Thyroid gland (tissue), 4 donors: ENCODE measurements around the gene KRTAP3-2.

Experiments
- POLR2A ChIP-seq, 2 donors: fragments of 450-650 bp; IDR thresholded peaks; one replicate each; pipeline ENCODE4 v1.6.1; 2017; ENCODE audit warnings: antibody characterized with exemption in 2 of 2, mild to moderate bottlenecking in 2 of 2, moderate library complexity in 1 of 2
- TF ChIP-seq, protein P1 (sequence below), 6 experiments: fragments of 200-600 bp in 3 of 6; fragments of 450-650 bp in 3 of 6; sonication (generic) in 3 of 6; IDR thresholded peaks; one replicate each; pipeline ENCODE4 v1.5.1; 2016 to 2019; ENCODE audit warnings: antibody characterized with exemption in 6 of 6, mild to moderate bottlenecking in 2 of 6, inconsistent platforms in 1 of 6, moderate library complexity in 1 of 6

DNA sequence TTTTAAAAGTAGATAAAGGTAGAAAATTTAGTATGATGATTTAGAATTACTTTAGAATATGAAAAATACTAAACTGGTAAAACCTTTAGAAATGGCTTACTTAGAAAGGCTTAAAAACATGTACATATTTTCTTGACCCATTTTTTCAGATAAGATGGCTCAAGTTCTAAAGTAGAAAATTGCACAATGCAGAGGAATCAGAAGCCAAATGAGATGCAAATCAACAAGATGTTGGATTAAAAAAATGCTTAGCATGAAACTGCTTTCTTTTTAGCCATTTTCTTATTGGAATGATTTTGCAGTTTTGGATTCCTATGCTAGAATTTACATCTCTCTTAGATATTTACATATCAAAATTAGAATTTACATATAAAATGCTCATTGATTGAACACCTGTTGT is 10.7 kb upstream of the KRTAP3-2 start:
- TF ChIP-seq, protein P1, sequence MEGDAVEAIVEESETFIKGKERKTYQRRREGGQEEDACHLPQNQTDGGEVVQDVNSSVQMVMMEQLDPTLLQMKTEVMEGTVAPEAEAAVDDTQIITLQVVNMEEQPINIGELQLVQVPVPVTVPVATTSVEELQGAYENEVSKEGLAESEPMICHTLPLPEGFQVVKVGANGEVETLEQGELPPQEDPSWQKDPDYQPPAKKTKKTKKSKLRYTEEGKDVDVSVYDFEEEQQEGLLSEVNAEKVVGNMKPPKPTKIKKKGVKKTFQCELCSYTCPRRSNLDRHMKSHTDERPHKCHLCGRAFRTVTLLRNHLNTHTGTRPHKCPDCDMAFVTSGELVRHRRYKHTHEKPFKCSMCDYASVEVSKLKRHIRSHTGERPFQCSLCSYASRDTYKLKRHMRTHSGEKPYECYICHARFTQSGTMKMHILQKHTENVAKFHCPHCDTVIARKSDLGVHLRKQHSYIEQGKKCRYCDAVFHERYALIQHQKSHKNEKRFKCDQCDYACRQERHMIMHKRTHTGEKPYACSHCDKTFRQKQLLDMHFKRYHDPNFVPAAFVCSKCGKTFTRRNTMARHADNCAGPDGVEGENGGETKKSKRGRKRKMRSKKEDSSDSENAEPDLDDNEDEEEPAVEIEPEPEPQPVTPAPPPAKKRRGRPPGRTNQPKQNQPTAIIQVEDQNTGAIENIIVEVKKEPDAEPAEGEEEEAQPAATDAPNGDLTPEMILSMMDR (IDR thresholded peaks at IDR 0.05) = no peak
- no peak for TF ChIP-seq POLR2A (IDR thresholded peaks at IDR 0.05)
